ENCODE measurements around the gene CADPS. TPM values are rescaled to one million over a fixed set of nuclear protein-coding genes. Genes with fewer than 3 reads are reported as not detected.

Gene CADPS
- total RNA-seq, 2 experiments from 2014 or later: not detected

- H3K36me3 Mint-ChIP-seq: no peaks in the 10 kb centered on the region
Observed at GRCh38 chr3:62718515-62719320, 156.5 kb downstream of the CADPS start.

DNA sequence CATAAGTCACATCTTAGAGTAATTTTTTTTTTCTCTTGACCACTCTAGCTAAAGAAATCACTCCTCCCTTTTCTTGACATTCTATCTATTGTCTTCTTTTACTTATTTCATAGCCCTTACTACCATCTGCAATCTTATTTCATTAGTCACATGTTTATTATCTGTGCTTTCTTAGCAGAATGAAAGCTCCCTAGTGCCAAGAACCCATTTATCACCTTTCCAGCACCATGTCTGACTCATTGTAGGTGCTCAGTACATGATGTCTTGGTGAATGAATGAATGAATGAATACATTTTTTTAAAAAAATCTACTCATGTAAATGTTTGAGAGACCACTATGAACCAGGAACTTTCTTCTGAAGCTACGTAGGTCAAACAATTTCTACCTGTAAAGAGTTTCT lies 157.2 kb downstream of the CADPS start:
- DNase-seq: no peak
- Mint-ChIP-seq H3K36me3 (no peaks in the 10 kb centered on the region), H3K27me3 (peaks cover 7% of the 10 kb centered on the region), H3K4me3 (no peak overlapping the region), H3K4me1 (no peaks in the 10 kb centered on the region), H3K9me3 (peaks cover 4% of the 10 kb centered on the region), H3K27ac (no peak overlapping the region)

More at GRCh38 chr3:62718515-62719320, 156.5 kb downstream of the CADPS start:
- Mint-ChIP-seq H3K27ac (no peak overlapping the region), H3K4me3 (no peak overlapping the region), H3K27me3 (peaks cover 7% of the 10 kb centered on the region), H3K9me3 (peaks cover 4% of the 10 kb centered on the region), H3K4me1 (no peaks in the 10 kb centered on the region)
- no peak for DNase-seq

DNA sequence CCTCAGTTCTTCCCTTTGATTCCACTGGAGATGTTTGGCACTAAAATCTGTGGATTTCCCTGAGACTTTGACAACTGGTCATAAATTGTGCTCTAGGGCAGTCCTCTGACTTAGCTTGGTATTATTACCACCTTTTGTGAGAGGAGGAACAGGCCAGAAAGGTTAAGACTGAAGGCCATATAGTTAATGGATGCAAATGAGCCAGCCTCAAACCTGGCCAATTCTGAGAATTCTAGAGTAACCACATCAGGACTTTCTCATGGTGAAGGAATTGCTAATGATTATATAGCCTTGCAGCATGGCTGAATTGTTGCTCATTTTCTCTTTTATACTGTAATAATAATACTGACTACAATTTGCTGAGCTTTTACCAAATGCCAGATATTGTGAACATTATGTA lies 162.5 kb downstream of the CADPS start:
- no peaks in the 10 kb centered on the region for H3K4me1 Mint-ChIP-seq
- peaks cover 4% of the 10 kb centered on the region for H3K9me3 Mint-ChIP-seq
- H3K4me3 Mint-ChIP-seq: no peak overlapping the region
- peaks cover 4% of the 10 kb centered on the region for H3K27me3 Mint-ChIP-seq
- no peak overlapping the region for H3K27ac Mint-ChIP-seq
- no peaks in the 10 kb centered on the region for H3K36me3 Mint-ChIP-seq
- no peak for DNase-seq

DNA sequence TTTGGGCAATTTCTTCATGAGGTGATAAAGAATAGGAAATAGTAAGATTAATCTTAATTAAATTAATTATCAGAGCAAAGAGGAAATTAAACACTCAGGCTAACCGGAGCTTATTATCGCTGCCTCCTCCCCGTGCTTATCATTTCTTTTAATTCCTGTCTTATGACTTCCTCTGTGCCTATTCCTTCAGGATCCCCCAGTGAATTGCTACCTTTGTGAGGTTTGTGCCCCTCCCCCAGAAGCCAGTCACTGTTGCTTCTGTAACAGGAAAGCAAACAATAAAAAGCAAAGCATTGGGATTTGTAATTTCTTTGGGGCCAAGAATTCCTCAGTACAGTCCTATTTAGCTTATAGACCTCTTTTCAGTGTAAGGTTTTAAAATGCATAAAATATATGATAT lies 164.5 kb downstream of the CADPS start:
- H3K4me1 Mint-ChIP-seq: no peaks in the 10 kb centered on the region
- peaks cover under 1% of the 10 kb centered on the region for H3K27me3 Mint-ChIP-seq
- H3K27ac Mint-ChIP-seq: no peak overlapping the region
- no peak overlapping the region for H3K4me3 Mint-ChIP-seq
- no peaks in the 10 kb centered on the region for H3K9me3 Mint-ChIP-seq
- no peaks in the 10 kb centered on the region for H3K36me3 Mint-ChIP-seq
- no peak for DNase-seq

DNA sequence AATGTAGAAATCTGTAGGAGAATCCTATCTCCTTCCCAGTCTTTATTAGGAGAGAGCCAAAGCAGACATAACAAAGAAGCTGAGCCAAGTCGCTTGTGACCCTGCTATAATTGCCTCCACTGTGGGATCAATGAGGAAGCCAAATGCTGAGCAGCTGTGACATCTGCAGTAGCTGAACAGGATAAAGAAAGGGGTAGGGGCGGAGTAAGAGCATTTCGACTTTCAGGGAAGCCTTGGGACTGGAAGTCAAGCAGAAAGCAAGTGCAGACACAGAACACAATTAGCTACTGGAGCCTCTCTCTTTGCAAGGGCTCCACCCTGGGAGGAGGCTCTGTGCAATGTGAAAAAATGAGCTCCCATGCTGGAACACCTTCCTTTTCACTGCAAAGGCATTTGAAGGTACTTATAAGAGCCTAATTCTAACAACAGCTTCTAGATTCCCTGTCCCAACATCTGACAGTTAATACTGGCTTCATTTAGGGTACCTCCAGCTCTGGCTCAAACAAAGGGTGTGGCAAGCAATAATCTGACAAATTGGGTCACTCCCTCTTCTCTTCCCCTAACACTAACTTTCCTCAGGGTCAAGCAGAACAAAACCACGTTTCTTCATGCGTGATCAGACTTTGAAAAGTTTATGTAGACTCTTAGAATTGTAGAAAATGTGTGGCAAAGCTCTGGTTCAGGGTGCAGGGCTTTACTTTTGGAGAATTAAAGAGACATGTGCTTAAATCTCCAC lies 166.4 kb downstream of the CADPS start:
- Mint-ChIP-seq H3K4me3 (no peak overlapping the region), H3K9me3 (no peaks in the 10 kb centered on the region), H3K4me1 (no peaks in the 10 kb centered on the region), H3K27ac (no peak overlapping the region), H3K27me3 (peaks cover 4% of the 10 kb centered on the region), H3K36me3 (no peaks in the 10 kb centered on the region)
- DNase-seq: no peak

DNA sequence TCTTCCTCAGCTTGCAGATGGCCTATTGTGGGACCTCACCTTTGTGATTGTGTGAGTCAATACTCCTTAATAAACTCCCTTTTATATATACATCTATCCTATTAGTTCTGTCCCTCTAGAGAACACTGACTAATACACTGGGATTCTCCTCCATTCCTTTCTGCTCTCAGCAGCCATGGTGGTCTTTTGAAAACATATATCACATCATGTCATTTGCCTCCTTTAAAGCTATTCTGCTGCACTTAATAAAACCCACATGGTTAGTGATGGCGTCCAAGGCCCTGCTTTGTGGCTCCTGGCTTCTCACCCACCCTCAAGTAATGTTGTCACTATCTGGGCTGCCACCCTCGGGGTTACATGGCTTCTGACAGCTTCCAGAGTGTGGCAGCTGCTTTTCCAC lies 169.5 kb downstream of the CADPS start:
- no peaks in the 10 kb centered on the region for H3K4me1 Mint-ChIP-seq
- no peaks in the 10 kb centered on the region for H3K9me3 Mint-ChIP-seq
- no peak overlapping the region for H3K27ac Mint-ChIP-seq
- peaks cover 7% of the 10 kb centered on the region for H3K27me3 Mint-ChIP-seq
- DNase-seq: no peak
- no peak overlapping the region for H3K4me3 Mint-ChIP-seq
- no peaks in the 10 kb centered on the region for H3K36me3 Mint-ChIP-seq

- H3K4me3 Mint-ChIP-seq: no peak overlapping the region
- H3K4me1 Mint-ChIP-seq: no peaks in the 10 kb centered on the region
- peaks cover 7% of the 10 kb centered on the region for H3K27me3 Mint-ChIP-seq
- H3K9me3 Mint-ChIP-seq: no peaks in the 10 kb centered on the region
- no peak overlapping the region for H3K27ac Mint-ChIP-seq
- DNase-seq: no peak
- no peaks in the 10 kb centered on the region for H3K36me3 Mint-ChIP-seq
Observed at GRCh38 chr3:62703451-62704167, 171.6 kb downstream of the CADPS start.

GRCh38 chr3:62700357-62700756 lies 174.9 kb downstream of the CADPS start:
- Mint-ChIP-seq H3K36me3 (no peaks in the 10 kb centered on the region), H3K9me3 (no peaks in the 10 kb centered on the region), H3K27me3 (peaks cover 4% of the 10 kb centered on the region), H3K27ac (no peak overlapping the region), H3K4me3 (no peak overlapping the region), H3K4me1 (no peaks in the 10 kb centered on the region)
- no peak for DNase-seq

GRCh38 chr3:62699728-62700127 lies 175.5 kb downstream of the CADPS start:
- H3K9me3 Mint-ChIP-seq: no peaks in the 10 kb centered on the region
- DNase-seq: no peak

GRCh38 chr3:62696011-62696410 lies 179.2 kb downstream of the CADPS start:
- H3K4me3 Mint-ChIP-seq: no peak overlapping the region

More at GRCh38 chr3:62699728-62700127, 175.5 kb downstream of the CADPS start:
- H3K27me3 Mint-ChIP-seq: peaks cover 4% of the 10 kb centered on the region
- no peak overlapping the region for H3K4me3 Mint-ChIP-seq
- no peaks in the 10 kb centered on the region for H3K4me1 Mint-ChIP-seq
- H3K36me3 Mint-ChIP-seq: no peaks in the 10 kb centered on the region
- H3K27ac Mint-ChIP-seq: no peak overlapping the region

DNA sequence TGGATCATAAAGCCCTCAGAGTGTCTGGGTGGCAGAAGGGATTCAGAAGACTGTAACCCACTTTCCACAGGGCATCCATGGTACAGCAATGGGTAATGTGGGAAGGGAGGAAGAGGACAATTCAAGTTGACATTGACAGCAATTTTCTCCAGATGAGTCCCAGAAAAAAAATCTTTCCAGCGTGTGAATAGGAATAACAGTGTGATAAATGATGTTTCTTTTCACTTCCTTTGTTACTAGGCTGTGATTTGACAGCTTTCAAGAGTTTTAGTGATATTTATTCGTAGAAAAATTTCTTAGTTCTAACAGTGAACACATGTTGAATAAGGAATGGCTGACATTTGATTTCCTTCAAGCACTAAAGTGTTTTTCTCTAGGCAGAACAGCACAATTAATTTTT lies 186.4 kb downstream of the CADPS start:
- Mint-ChIP-seq H3K4me3 (no peak overlapping the region), H3K27me3 (no peaks in the 10 kb centered on the region), H3K9me3 (no peaks in the 10 kb centered on the region), H3K4me1 (no peaks in the 10 kb centered on the region), H3K27ac (no peak overlapping the region), H3K36me3 (no peaks in the 10 kb centered on the region)
- no peak for DNase-seq

More at GRCh38 chr3:62696011-62696410, 179.2 kb downstream of the CADPS start:
- no peak for DNase-seq
- no peaks in the 10 kb centered on the region for H3K36me3 Mint-ChIP-seq
- H3K27ac Mint-ChIP-seq: no peak overlapping the region
- H3K9me3 Mint-ChIP-seq: no peaks in the 10 kb centered on the region
- no peaks in the 10 kb centered on the region for H3K27me3 Mint-ChIP-seq
- H3K4me1 Mint-ChIP-seq: no peaks in the 10 kb centered on the region

- no peak overlapping the region for H3K4me3 Mint-ChIP-seq
Observed at GRCh38 chr3:62688050-62688449, 187.2 kb downstream of the CADPS start.

DNA sequence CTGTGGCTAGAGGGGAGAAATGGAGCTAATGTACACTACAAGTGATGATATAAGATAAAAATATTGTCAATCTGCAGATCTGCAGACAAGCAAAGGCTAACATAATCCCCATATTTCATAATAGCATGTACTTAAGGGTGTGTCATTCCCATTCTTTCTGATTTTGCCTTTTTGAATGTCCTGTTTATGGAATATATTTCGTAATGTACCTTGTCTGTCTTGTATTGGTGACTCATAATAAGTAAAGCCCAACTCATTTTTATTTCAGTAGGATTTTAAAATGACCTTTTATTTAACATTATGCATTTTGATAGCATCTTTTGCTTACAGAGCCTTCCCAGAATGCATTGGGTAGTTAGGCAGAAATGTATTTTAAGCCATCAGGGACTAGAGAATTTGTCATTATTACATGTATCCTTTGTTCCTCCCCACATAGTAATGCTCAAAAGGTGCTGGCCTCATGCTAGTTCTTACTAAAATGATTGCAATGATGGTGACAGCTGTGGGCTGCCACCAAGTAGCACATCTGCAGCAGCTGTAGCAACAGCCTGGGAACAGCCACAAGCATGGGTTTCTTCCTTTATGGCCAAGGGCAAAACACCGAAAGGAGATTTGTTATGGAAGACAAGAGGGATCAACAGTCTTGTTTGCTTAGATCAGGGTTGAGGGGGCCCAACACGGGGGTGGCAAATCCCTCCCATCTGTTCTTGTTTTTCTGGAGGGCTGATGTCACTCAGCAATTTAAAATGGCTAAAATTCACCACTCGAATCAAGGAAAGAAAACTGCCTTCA lies 188.5 kb downstream of the CADPS start:
- H3K9me3 Mint-ChIP-seq: no peaks in the 10 kb centered on the region

More at GRCh38 chr3:62688050-62688449, 187.2 kb downstream of the CADPS start:
- no peaks in the 10 kb centered on the region for H3K9me3 Mint-ChIP-seq
- no peak for DNase-seq
- H3K27me3 Mint-ChIP-seq: no peaks in the 10 kb centered on the region
- H3K27ac Mint-ChIP-seq: no peak overlapping the region
- no peaks in the 10 kb centered on the region for H3K36me3 Mint-ChIP-seq
- H3K4me1 Mint-ChIP-seq: no peaks in the 10 kb centered on the region

GRCh38 chr3:62682826-62683225 lies 192.4 kb downstream of the CADPS start:
- no peak overlapping the region for H3K4me3 Mint-ChIP-seq
- no peaks in the 10 kb centered on the region for H3K27me3 Mint-ChIP-seq
- H3K27ac Mint-ChIP-seq: no peak overlapping the region
- no peaks in the 10 kb centered on the region for H3K9me3 Mint-ChIP-seq
- H3K4me1 Mint-ChIP-seq: no peaks in the 10 kb centered on the region
- no peak for DNase-seq
- no peaks in the 10 kb centered on the region for H3K36me3 Mint-ChIP-seq

More for the DNA sequence above, 188.5 kb downstream of the CADPS start:
- no peak for DNase-seq
- Mint-ChIP-seq H3K27ac (no peak overlapping the region), H3K36me3 (no peaks in the 10 kb centered on the region), H3K4me3 (no peak overlapping the region), H3K27me3 (no peaks in the 10 kb centered on the region), H3K4me1 (no peaks in the 10 kb centered on the region)

Measured in activated naive CD8-positive, alpha-beta T cell treated with anti-CD3 and anti-CD28 coated beads for 36 hours (primary cell).